OCI-LY3 (cell line): Measurements from ENCODE around the gene RHBDL3.
"Not testable (repeated sequence)": the region's sequence is repeated elsewhere in the genome, so short reads cannot be mapped to it uniquely, and the experiment has no call there.

Experiments
- CTCF ChIP-seq: fragments of 200-600, 300-600 bp; sonication (generic); IDR thresholded peaks from 2 replicates; pipeline ENCODE4 v1.5.1; 2014; ENCODE audit warnings: antibody characterized with exemption, low read length, low read depth
- EZH2phosphoT487 ChIP-seq: fragments of 200-600 bp; shearing (Covaris generic); IDR thresholded peaks from 2 replicates; pipeline ENCODE4 v1.6.1; 2018; ENCODE audit warnings: antibody characterized with exemption, mixed run types, low read depth

DNA sequence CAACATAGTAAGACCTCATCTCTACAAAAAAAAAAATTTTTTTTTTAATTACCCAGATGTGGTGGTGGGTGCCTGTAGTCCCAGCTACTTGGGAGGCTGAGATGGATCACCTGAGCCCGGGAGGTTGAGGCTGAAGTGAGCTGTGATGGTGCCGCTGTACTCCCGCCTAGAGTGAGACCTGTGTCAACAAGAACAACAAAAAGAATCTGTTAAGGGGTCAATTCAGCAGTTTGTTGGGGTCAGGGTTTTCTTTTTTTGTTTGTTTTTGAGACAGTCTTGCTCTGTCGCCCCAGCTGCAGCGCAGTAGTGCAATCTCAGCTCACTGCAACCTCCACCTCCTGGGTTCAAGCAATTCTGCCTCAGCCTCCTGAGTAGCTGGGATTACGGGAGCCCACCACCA is 54.4 kb downstream of the RHBDL3 start:
- TF ChIP-seq CTCF, EZH2phosphoT487: not testable (repeated sequence)
